ENCODE data around the gene SCFD2.
"Not testable (repeated sequence)": the region's sequence is repeated elsewhere in the genome, so short reads cannot be mapped to it uniquely, and the experiment has no call there.

The SCFD2 gene

DNA sequence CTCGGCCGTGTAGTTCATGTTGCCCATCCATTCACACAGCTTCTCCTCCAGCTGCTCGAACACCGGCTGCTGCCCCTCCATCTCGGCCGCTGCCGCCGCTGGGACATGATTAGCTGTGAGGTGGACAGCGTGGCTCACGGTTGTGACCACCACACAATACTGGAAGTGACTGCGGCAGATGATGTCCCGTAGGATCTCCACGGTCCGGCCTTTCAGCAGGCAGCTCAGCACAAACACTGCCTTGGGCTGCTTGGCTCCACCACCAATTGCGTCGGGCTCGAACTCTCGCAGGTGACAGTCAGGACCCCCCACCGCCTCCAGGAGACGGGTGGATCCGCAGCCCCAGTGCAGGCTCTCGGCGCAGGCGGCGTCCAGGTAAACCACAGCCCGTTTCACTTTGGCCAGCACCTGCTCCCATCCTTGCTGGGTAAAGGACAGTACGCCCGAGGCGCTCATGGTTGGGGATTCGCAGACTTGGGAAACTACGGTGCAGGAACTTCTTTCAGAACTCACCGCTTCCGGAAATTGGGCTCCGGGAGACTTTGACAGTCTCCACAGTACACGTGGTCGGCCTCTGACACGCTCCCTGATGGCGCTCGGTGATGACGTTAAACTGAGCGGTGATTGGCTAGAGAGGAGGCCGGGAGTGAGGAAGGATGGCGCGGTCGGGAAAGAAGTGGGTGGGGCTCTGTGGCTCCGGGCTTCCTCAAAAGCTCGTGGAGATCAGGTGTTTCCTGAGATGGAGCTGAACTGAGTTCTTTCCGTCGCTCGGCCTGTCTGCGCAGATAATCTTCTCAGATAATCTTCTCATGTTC lies at the start of gene SCFD2:
Gene SCFD2 (minus strand): TSS at position 576 of the 815 bp plus-strand sequence.
- DNase-seq = peak; percentile 99

- not testable (repeated sequence) for DNase-seq
These were observed 43.6 kb upstream of the SCFD2 start for GRCh38 chr4:53409479-53409878.

DNA sequence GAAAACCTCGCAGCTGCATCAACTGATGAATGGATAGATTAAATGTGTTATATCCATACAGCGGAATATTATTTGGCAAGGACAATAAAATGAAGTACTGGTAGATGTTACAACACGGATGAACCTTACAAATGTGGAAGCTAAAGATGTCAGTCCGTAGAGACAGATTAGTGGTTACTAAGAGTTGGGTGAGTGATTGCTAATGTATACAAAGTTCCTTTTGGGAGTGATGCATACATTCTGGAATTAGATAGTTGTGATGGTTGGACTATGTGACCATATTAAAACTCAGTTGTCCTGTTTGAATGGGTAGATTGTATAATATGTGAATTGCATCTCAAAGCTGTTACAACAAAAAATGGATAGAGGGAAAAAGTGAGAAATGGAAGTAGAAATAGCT lies 14.4 kb upstream of the SCFD2 start:
- no peak for DNase-seq

GRCh38 chr4:53378171-53378482 lies 12.3 kb upstream of the SCFD2 start:
- DNase-seq = no peak

DNA sequence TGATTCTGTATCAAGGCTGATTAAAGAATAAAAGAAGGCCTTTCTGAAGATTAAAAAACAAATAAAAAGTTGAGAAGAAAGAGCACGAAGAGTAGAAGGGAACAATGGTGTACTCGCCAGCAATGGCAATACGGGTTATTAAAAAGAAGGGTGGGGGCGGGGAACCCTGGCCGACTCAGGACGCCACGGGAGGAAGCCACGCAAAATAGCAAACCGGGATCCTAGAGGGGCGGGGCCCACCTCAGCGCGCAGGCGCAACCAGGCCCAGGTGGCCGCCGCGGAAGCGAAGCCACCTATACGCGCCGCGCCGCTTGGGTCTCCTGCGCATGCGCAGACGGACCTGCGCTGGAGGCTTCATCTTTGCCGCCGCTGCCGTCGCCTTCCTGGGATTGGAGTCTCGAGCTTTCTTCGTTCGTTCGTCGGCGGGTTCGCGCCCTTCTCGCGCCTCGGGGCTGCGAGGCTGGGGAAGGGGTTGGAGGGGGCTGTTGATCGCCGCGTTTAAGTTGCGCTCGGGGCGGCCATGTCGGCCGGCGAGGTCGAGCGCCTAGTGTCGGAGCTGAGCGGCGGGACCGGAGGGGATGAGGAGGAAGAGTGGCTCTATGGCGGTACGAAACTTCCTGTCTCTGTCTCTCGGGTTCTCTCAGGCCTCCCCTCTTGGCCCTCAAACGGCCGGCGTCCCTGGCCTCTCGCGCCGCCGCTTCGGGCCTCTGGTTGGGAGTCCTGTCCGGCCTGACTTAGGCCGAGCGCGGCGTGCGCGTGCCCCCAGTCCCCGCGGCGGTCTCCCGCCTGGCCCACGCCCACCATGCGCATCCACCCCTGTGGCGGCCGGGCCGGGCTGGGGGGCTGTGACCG lies 11.7 kb upstream of the SCFD2 start, which contains the start of gene FIP1L1:
Gene FIP1L1 (plus strand): TSS at position 323 of the 852 bp plus-strand sequence. CDS start 198 bp downstream, at position 521.
- DNase-seq = peak; percentile 98

GRCh38 chr4:53376900-53377299 lies 11.0 kb upstream of the SCFD2 start:
- DNase-seq = no peak

GRCh38 chr4:53374777-53375258 lies 9.0 kb upstream of the SCFD2 start:
- no peak for DNase-seq

DNA sequence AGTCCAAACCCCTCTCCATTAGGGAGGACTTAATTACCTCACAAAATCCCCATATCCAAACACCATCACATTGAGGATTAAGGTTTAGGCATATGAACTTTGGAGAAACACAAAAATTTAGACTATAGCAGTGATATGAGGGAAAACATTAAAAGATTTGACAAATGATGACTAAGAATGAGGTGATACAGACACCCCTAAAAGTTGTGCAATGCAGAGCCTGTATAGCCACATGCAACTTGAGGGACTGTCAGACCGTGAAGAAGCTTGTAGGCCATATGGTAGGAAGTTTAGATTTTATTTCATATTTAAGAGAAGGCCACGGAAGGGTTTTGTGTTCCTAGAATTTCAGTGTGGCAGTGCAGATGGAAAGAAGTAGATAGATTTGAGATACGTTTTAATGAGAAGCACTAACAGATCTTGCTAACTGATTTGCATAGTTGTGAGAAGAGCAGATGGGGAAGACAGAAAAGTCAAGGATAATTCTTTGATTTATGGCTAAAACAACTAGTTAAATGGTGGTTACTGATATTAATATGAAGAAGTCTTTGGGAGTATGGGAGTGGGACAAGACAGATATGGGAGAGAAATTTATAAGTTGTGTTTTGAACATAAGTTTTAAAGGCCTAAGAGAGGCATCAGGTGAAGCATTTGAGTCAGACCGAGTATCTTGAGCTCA lies 6.1 kb upstream of the SCFD2 start:
- no peak for DNase-seq

DNA sequence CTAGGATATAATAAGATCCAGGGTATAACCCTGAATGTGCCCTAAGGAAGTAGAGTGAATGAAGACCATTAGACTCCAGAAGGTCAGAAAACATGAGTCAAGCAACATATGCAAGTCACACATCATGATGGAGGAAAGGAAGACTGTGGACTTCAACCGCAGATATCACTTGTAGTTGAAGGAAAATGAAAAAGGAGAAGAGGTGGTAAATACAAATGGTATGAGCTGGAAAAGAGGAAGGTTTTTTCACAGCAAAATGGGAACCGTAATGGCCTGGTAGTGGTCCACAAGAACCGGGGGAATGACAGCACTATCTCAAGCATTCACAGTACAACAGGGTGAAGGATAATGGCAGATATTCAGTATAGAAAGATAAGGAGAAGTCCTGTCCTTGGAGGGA lies 5.2 kb upstream of the SCFD2 start:
- no peak for DNase-seq

DNA sequence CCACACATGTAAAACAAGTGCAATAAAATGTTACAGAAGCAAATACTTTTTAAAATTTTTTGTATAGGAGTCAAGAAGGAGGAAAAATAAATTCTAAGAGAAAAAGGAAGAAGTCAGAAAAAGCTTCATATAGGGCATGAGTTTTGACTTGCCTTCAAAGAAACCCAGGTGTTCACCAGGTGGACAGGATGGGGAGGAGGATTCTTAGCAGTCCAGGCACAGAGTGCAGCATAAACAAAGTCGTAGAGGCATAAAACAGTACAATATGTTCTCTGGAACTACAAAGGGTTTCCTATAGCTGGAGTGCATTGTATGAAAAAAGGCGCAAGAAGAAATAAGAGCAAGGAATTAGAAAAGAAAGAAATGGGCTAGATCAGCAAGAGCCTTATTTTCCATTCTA lies 1.9 kb upstream of the SCFD2 start:
- DNase-seq = no peak

DNA sequence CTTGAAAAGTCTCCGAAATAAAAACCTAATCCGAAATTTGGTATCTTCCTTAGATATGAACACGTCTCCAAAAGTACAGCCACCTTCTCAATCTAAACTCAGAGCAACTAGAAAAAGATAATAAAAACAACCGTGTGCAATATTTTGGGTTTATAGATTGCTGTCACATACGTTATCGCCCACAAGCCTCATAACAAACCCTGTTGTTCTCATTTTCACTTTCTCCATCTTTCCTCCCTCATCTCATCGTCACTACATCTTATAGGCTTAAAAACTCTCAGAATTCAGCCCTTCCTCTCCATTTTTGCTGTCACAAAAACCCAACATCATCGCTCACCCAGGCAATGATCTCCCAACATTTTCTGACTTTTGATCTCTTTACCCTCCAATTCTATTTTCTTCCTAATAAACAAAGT lies 448 bp upstream of the SCFD2 start:
- no peak for DNase-seq

GRCh38 chr4:53365121-53365485 lies 758 bp downstream of the SCFD2 start:
- DNase-seq = no peak

DNA sequence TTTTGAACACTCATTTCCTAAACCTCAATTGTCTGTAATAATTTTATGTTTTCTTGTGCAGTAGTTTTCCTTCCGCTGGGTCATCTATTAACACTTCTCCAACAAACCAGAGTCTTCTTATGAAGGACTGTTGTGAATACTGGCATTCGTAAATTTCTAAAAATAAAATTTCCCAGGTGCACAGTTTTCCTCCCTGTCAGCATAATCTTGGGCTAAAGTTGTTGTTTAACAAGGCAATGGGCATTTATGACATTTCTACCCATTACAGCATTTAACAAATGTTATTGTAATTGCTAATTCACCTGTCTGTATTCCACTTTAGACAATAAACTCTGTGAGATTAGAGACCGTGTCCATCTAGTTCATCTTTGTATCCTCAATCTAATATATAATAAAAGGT lies 1.2 kb downstream of the SCFD2 start:
- no peak for DNase-seq

GRCh38 chr4:53362093-53362492 lies 3.8 kb downstream of the SCFD2 start:
- no peak for DNase-seq

DNA sequence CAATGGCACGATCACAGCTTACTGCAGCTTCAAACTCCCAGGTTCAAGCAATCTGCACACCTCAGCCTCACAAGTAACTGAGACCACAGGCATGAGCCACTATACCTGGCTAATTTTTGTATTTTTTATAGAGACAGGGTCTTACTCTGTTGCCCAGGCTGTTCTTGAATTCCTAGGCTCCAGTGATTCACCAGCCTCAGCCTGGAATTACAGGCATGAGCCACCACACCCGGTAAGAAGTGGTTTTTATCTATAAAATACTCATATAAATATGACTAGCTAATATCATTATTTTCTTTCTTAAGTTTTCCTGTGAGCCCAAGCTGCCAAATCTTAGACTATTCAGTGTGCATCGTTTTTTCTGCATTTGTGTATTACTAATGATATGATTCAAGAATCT lies 4.4 kb downstream of the SCFD2 start:
- DNase-seq = no peak

- no peak for DNase-seq
These were observed 9.8 kb downstream of the SCFD2 start for GRCh38 chr4:53355930-53356521.

- no peak for DNase-seq
These were observed 11.7 kb downstream of the SCFD2 start for GRCh38 chr4:53354012-53354722.

- DNase-seq = no peak
These were observed 16.8 kb downstream of the SCFD2 start for GRCh38 chr4:53349091-53349491.

DNA sequence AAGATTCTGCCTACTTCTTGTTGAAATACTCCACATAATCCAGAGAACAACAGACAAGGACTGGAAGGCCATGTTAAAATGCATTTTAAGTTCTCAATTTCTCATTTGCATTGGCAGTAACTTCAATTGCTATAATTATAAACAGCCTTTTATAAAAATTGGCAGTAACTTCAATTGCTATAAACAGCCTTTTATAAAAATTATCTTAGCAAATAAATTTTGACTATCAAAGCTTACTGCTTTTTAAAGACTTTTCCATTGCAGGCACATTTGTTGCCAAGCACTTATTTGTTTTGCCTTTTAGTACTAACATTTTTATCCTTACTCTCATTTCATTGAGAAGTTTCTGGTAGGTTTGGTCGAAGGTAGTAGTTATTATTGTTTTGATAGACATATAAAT lies 17.8 kb downstream of the SCFD2 start:
- DNase-seq = no peak

DNA sequence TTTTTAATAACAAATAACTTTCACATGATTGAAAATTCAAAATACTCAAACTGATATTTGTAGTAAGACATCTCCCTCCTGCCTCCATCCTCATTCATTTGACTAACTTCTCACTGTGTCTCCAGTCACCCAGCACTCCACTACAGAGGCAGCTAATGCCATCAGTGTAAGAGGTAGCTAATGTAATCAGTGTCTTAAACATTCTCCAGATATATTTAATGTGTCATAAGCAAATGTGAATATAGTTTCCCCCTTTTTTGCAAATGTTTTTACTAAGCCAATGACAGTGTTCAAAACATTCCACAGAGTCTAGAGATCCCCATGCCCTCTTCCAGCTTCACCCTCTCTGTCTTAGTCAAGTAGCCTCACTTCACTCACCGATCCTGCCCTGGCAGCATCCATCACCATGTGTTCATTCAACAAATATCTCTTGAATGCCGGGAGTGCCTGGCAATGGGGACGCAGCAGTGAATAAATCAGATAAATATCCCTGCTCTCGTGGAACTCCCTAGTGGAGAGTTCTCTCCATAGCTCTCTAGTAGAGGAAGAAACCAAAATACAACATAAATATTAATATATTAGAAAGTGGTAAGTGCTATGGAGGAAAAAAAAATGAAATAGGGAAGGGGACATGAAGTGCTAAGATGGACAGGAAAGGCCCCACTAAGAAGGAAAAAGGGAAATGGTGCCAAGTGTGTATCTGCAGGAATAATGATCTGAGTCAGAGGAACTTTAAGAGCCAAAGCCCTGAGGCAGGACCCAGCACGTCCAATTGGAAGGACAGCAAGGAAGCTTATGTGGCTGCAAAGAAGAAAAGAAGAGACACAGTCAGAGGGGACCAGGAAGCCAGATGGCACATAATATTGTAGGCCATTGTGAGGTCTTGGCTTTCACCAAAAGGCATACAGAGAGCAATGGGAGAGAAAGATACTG lies 18.7 kb downstream of the SCFD2 start:
- no peak for DNase-seq

DNA sequence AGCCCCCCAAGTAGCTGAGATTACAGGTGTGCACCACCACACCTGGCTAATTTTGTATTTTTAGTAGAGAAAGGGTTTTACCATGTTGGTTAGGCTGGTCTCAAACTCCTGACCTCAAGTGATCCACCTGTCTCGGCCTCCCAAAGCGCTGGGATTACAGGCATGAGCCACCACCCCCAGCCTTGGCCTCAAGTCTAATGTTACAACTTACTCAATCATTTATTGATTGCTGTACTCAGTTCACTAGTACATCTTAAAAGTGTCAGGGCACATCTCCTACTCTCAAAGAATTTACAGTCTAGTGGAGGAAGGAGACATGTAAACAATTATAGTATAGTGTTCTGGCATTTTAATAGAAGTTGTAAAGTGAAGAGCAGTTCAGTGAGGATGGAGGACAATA lies 19.5 kb downstream of the SCFD2 start:
- not testable (repeated sequence) for DNase-seq

Measured in activated CD8-positive, alpha-beta memory T cell treated with anti-CD3 and anti-CD28 coated beads, Interleukin-2, amount 50 U/mL, for 48 hours (primary cell).